HG03460 (cell line): Measurements from ENCODE around the gene DRGX.

ENCODE experiments used
- ATAC-seq: cut with Tn5 transposase; IDR thresholded peaks from one replicate; pipeline ENCODE4 v1.9.1; 2021; ENCODE audit not compliant: unreplicated experiment

Gene DRGX

GRCh38 chr10:49395741-49396665 is at the start of gene DRGX:
TSS of gene DRGX (minus strand) at chr10:49396089. CDS start at chr10:49395440, 649 bp downstream.
- ATAC-seq = no peak

DNA sequence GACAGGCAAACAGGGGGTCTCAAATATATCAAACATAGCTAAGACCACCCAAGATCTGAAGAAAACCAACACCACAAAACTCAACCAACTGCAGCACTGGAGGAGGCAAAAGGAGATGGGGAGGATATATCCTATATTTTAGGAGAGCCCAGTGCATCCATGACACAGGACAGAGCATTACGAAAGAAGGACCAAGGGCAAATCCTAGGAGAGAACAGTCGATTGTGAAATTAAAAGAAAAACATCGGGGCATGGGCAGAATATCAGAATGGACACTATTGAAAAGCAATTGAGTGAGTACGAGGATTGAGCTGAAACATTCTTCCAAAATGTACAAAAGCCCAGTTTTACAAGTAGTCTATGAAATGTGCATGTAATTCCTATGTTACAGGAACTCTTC is 48.5 kb upstream of the DRGX start:
- no peak for ATAC-seq

GRCh38 chr10:49442863-49443262 is 47.0 kb upstream of the DRGX start:
- no peak for ATAC-seq

DNA sequence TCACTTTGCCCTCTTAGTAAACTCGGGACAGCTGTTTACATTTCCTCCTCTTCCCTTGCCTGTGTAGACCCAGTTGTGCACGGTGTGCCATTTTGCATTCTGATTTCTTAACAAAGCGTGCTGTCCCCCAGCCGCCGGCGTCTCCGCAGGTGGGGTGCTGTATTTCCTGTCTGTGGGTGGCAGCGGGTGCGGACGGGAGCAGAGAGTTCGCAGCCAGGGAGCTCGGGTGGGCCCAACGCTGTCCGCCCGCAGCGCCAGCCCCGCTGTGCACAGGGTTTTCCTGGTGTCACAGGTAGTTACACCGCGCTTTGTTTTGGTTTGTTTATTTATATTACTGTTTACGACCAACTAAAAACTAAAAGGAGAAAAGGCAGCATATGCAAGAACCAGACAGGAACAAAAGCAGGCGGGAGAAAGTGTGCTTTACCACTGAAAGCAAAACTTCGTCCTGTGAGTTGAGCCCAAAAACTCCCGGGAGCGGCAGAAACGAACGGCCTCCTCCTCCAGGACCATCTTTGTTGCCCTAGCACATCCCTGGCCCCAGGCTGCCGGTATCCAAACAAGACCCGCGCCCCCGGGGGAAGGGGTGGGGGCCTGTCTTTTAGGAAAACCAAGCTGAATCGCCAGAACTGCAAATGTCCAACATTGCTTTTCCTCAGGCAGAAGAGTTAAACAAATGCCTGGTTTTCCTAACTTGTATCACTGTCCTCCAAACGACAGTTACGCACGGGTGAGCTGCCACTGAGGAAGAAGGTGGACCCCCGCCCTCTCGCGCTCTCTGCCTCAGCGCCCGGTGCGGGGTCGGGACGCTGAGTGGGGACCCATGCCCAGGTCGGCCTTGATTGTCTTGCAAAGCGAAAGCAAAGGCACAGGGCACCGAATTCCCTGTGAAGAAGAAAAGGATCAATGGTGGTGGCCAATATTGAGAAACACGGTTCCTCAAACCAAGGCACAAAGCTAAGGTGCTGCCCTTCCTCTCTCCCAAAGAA is 45.9 kb upstream of the DRGX start:
- ATAC-seq = no peak

- ATAC-seq = no peak
Observed at GRCh38 chr10:49435225-49435624, 39.3 kb upstream of the DRGX start.

- ATAC-seq = no peak
Observed at GRCh38 chr10:49433069-49433468, 37.2 kb upstream of the DRGX start.

DNA sequence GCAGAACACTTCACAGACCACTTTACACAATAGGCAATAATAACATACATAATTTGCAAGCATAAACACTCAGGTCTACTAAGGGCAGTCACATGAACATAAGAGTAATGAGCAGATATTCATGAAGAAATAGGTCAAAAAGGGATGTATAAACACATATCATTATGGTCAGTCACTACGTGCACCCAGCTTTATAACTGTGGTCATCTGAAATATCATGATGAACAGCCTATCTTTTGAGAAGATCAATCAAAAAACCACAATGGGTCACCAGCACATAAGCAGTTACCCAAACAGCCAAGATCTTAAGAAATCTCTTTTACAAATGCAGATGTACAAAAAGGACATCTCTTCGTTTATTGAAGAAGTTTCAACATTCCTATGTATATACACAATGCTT is 35.5 kb upstream of the DRGX start:
- no peak for ATAC-seq

DNA sequence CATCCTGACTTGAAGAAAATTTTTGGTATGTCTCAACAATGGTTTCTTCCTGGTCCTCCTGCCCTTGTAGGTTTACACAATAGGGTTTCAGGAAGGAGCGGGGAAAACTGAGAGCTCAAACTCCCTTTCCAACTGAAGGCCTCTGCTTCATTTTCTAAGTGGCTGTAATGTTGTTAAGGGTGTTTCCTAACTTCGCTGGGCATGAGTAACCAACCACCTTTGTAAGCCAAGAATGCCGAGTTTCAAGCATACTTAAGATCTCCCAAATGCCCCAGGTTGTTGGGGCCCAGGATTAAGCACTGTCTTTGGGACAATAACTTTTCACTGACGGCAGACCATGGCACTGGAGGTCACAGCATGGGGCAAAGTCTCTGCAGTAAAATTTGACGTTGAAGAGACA is 33.6 kb upstream of the DRGX start:
- no peak for ATAC-seq

DNA sequence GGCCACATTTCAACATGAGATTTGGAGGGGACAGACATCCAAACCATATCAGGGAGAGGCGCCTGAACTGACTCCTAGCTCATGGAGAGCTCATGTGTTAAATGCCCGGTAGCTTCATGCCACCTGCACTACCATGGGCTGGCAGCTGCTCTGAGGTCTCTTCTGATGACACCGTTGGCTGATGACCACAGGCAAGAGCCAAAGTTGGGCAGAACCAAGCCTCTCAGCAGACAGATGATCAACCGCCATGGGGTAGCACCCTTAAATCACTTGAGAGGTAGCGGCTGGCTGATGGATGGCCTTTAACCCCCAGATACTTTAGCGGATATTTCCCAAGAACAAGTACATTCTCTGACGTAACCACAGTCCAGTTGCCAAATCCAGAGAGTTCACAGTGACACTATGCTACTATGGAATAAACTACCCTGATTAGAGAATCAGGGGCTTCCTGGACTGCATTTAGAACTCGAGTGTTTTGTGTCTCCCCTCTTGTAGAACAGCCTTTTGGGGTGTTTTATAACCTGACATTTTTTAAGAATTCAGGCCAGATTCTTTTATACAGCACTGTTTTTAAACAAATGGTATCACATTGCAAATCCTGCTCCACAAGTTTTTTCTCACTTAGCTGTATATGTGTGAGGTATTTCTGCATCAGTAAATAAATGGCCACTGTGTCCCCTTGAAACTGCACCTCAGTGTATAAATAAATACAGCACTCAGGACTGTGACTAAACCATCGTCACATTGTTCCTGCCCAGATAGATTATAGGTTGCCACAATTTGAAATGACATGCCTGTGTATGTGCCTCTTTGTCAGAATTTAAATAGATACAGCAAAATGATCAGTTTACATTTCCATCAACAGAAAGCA is 30.8 kb upstream of the DRGX start:
- ATAC-seq = no peak

GRCh38 chr10:49419005-49419404 is 23.1 kb upstream of the DRGX start:
- ATAC-seq = no peak

GRCh38 chr10:49418328-49418727 is 22.4 kb upstream of the DRGX start:
- ATAC-seq = no peak

DNA sequence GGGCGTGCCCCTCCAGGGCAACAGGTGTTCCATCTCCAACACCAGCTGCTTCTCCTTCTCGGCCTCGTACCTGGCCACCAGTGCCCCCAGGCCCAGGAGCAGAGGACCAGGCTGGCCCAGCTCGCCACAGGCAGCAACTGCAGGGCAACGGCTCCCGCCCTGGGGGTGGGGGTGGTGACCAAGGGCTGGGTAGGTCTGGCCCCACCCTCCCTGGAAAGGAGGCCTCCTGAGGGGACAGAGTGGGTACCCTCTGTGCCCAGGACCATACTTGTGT is 22.1 kb upstream of the DRGX start:
- no peak for ATAC-seq

- no peak for ATAC-seq
Observed at GRCh38 chr10:49417311-49418052, 21.6 kb upstream of the DRGX start.

DNA sequence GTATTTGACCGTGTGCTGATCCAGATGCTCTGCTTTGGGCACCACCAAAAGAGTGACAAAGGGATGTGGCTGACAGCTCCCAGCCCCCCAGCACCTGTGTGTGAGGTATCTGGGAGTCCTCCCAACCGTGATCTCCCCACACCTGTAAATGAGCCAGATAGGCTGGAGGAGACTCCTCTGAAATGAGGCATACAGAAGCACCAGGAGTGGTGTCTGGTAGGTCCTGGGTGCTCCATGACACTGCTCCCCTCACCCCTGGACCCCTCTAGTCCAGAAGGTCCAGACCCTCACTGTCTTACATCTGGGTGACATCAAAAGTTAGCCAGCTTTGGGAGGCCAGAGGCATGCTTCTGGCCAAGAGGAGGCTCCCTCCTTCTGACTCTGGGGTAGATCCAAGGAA is 20.0 kb upstream of the DRGX start:
- no peak for ATAC-seq

GRCh38 chr10:49415109-49415508 is 19.2 kb upstream of the DRGX start:
- ATAC-seq = no peak

- no peak for ATAC-seq
Observed at GRCh38 chr10:49414496-49414895, 18.6 kb upstream of the DRGX start.

GRCh38 chr10:49412571-49412970 is 16.7 kb upstream of the DRGX start:
- ATAC-seq = no peak

DNA sequence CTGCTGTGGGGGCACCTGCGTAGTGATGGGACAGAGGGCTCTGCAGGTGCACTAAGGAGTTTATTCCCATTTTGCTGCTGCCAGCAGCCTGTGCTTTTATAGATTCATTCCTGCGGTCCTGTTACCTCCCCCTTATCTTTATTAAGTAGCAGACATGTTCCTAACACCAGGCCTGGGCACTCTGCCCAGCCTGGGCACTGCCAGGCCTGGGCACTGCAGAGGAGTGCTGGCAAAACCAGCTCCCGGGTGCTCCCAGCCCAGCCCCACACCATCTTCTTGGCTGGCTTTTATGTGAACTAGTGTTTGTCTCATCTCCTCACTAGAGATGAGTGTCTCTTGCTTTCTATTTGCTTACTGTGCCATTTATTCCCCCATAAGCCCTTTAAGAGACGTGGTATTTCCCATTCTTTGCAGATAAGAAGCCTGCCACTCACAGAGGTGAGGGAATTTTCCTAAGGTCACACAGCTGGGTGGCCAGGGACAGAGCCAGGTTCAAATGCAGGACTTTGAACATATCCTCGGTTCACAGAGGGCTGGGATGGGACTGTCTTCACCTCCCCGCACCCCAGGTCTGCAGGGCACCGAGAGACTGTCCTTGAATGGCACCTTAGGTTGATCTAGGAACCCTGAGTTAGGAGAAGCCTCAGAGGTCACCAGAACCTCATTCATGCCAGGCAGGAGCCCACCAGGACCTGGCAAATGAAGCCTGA is 14.6 kb upstream of the DRGX start:
- ATAC-seq = no peak

DNA sequence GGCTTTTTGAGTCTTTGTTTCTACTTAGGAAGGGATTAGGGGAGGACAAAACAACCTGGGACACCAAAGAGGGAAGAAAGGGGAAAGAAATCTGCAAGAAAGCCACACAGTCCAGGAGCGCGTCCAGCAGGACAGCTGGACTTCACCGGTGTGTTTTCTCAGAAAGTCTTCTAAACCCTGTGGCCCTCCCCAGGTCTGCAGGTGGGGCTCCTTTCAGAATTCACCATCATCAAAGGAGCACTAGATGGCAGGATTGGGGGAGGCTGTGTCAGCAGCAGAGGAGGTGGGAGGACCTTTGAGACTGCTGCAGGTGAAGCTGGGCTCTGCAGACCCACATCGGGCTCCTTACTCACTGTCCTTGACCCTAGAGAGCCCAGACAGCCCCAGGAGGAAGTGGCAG is 13.9 kb upstream of the DRGX start:
- no peak for ATAC-seq
